MM.1S (cell line): ENCODE data around the gene FAM177A1.

Experiments
- CTCF ChIP-seq: fragments of 300-600 bp; sonication (generic); IDR thresholded peaks from 2 replicates; pipeline ENCODE4 v1.5.1; 2016; ENCODE audit warnings: antibody characterized with exemption, low read length, mixed read lengths
- EZH2 ChIP-seq: fragments of 300-600 bp; sonication (generic); optimal IDR thresholded peaks from 2 replicates; pipeline ENCODE3; 2017; ENCODE audit warnings: low read depth, mild to moderate bottlenecking, antibody characterized with exemption, low read length, mixed read lengths
- EZH2phosphoT487 ChIP-seq: fragments of 300-600 bp; sonication (generic); IDR thresholded peaks from 2 replicates; pipeline ENCODE4 v1.6.1; 2018; ENCODE audit warnings: antibody characterized with exemption, low read length

GRCh38 chr14:35088514-35088913 lies 42.4 kb downstream of the FAM177A1 start:
- no peak for TF ChIP-seq EZH2
- TF ChIP-seq CTCF, result no peak
- no peak for TF ChIP-seq EZH2phosphoT487
